Activated T-cell treated with anti-CD3 and anti-CD28 coated beads for 4 hours (primary cell): Measurements from ENCODE around the gene HIC2.
"Not testable (repeated sequence)": the region's sequence is repeated elsewhere in the genome, so short reads cannot be mapped to it uniquely, and the experiment has no call there.

Source experiments
- DNase-seq: peaks from one replicate; pipeline ENCODE4 v3.0.0-alpha.2; 2020

The HIC2 gene

GRCh38 chr22:21497984-21498383 lies 80.8 kb downstream of the HIC2 start:
- DNase-seq: not testable (repeated sequence)

DNA sequence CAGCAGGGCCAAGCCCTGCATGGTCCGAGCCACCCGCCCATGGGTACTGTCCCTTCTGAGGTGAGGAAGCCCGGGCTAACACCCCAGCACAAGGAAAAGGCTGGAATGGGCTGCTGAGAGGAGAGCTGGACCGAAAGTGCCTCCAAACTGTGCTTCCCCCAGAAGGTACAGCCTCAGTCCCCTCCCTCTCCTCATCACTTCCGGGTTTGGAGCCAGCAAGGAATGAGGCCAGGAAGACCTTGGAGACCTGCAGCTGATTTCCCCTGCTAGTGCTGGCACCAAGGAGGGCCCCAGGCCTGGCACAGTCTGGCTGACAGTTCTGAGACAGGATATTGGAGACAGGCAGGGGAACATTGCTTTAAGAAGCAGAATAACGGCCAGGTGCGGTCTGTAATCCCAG lies 81.3 kb downstream of the HIC2 start:
- DNase-seq: not testable (repeated sequence)

- not testable (repeated sequence) for DNase-seq
These were observed 82.7 kb downstream of the HIC2 start for GRCh38 chr22:21499623-21500506.
